ENCODE measurements around the gene MRPL24. TPM values are rescaled to one million over a fixed set of nuclear protein-coding genes. Genes with fewer than 3 reads are reported as not detected.

The MRPL24 gene
- total and polyA plus RNA-seq, 12 donors: 70.3 to 250 (median 88.1) TPM

GRCh38 chr1:156743367-156744302, 2.7 kb upstream of the MRPL24 start:
- ATAC-seq (no peak), DNase-seq (no peak)
- intact Hi-C loops (cut with DNase I): loop anchor here in 1 of 10 donors (10.0 kb wide), 1 partner anchor 239 kb away; the partner anchor contains the start of gene MEF2D
- Histone ChIP-seq H3K27ac (peak overlapping the region in 7 of 10 donors; percentile 18 to 100 (median 95)), H3K9me3 (no peaks in the 10 kb centered on the region), H3K4me1 (peaks cover 22 to 76% (median 52%) of the 10 kb centered on the region in 9 donors), H3K4me3 (no peak overlapping the region), H3K27me3 (no peaks in the 10 kb centered on the region), H3K36me3 (peaks cover 0 to 38% (median 21%) of the 10 kb centered on the region in 9 donors)
- WGBS, 2 donors: 73 to 77% methylated on average over 14 of the region's 14 CpGs
- TF ChIP-seq CTCF (IDR thresholded peaks at IDR 0.05): no peak

- no peak for TF ChIP-seq CTCF (IDR thresholded peaks at IDR 0.05)
- Histone ChIP-seq H3K27ac (peak overlapping the region in 1 of 10 donors; percentile 96), H3K27me3 (no peaks in the 10 kb centered on the region), H3K9me3 (no peaks in the 10 kb centered on the region), H3K4me3 (no peak overlapping the region), H3K36me3 (peaks cover 0 to 46% (median 23%) of the 10 kb centered on the region in 9 donors), H3K4me1 (peaks cover 14 to 67% (median 43%) of the 10 kb centered on the region in 9 donors)
- DNase-seq (no peak), ATAC-seq (no peak)
- 91 to 94% methylated on average over 4 of the region's 4 CpGs for WGBS, 2 donors
- intact Hi-C loops (cut with DNase I): loop anchor here in 1 of 10 donors (10.0 kb wide), 1 partner anchor 238 kb away; the partner anchor contains the start of gene MEF2D
These were observed 1.9 kb upstream of the MRPL24 start for GRCh38 chr1:156742801-156743200.

GRCh38 chr1:156742017-156742416, 1.1 kb upstream of the MRPL24 start:
- peak overlapping the region in 9 of 10 donors; percentile 61 to 96 (median 89) for H3K27ac ChIP-seq
- no peaks in the 10 kb centered on the region for H3K27me3 ChIP-seq
- peaks cover 0 to 54% (median 29%) of the 10 kb centered on the region in 9 donors for H3K36me3 ChIP-seq
- intact Hi-C loops (cut with DNase I): loop anchor here in 1 of 10 donors (10.0 kb wide), 1 partner anchor 237 kb away; the partner anchor contains the start of gene MEF2D
- no peak for TF ChIP-seq CTCF (IDR thresholded peaks at IDR 0.05)
- H3K4me1 ChIP-seq: peaks cover 10 to 60% (median 37%) of the 10 kb centered on the region in 9 donors
- DNase-seq (no peak), ATAC-seq (no peak)
- H3K4me3 ChIP-seq: peak overlapping the region in 1 of 10 donors; percentile 67
- WGBS, 2 donors: 87 to 91% methylated on average over 3 of the region's 3 CpGs
- H3K9me3 ChIP-seq: no peaks in the 10 kb centered on the region

GRCh38 chr1:156741481-156741983, 644 bp upstream of the MRPL24 start:
- no peaks in the 10 kb centered on the region for H3K27me3 ChIP-seq
- DNase-seq (no peak), ATAC-seq (peak in 2 of 8 donors; percentile 0 to 2)
- no peak for TF ChIP-seq CTCF (IDR thresholded peaks at IDR 0.05)
- H3K36me3 ChIP-seq: peaks cover 0 to 59% (median 34%) of the 10 kb centered on the region in 9 donors
- H3K4me3 ChIP-seq: peak overlapping the region in 8 of 10 donors; percentile 9 to 87 (median 74)
- WGBS, 2 donors: 57 to 58% methylated on average over 8 of the region's 8 CpGs
- intact Hi-C loops (cut with DNase I): loop anchor here in 3 of 10 donors (1.0 to 10.0 kb wide), 3 partner anchors 15 to 237 kb away; partner anchors contain the start of genes PRCC (in 2 of the 3) and MEF2D (in 1 of the 3)
- peak overlapping the region; percentile 59 to 96 (median 88) for H3K27ac ChIP-seq
- H3K9me3 ChIP-seq: no peaks in the 10 kb centered on the region
- peaks cover 10 to 56% (median 35%) of the 10 kb centered on the region in 9 donors for H3K4me1 ChIP-seq

Data from heart right ventricle (tissue), 16 donors.